Heart left ventricle (tissue), 16 donors: ENCODE results near the gene KIAA1958. TPM values are rescaled to one million over a fixed set of nuclear protein-coding genes. Genes with fewer than 3 reads are reported as not detected.

Source experiments
- ATAC-seq, 4 donors: fragments of 200-7000 bp; cut with Tn5 transposase; one replicate each; pipeline ENCODE4 v1.9.1; 2020 to 2022; ENCODE audit warnings: moderate library complexity in 4 of 4, mild to moderate bottlenecking in 3 of 4, moderate number of reproducible peaks in 1 of 4
- DNase-seq, 5 donors: peaks; one replicate each; pipeline ENCODE4 v3.0.0-alpha.2; 2020
- H3K27ac ChIP-seq, 12 donors: fragments of 200-600 bp; sonication (generic) in 4 of 12; one replicate each; pipeline versions ENCODE4 v1.5.0 to v1.8.0; 2016 to 2022; ENCODE audit warnings: mild to moderate bottlenecking in 2 of 12
- H3K27me3 ChIP-seq, 9 donors: fragments of 200-600 bp; sonication (generic) in 2 of 9; one replicate each; pipeline versions ENCODE4 v1.5.1 to v1.8.0; 2016 to 2022; ENCODE audit warnings: mild to moderate bottlenecking in 3 of 9
- H3K36me3 ChIP-seq, 9 donors: fragments of 200-600 bp; sonication (generic) in 2 of 9; one replicate each; pipeline versions ENCODE4 v1.5.0 to v1.8.0; 2018 to 2022; ENCODE audit warnings: mild to moderate bottlenecking in 2 of 9
- H3K4me1 ChIP-seq, 12 donors: fragments of 200-600 bp; sonication (generic) in 4 of 12; one replicate each; pipeline versions ENCODE4 v1.5.0 to v1.8.0; 2016 to 2022; ENCODE audit warnings: mild to moderate bottlenecking in 3 of 12
- H3K4me3 ChIP-seq, 12 donors: fragments of 200-600 bp; sonication (generic) in 4 of 12; one replicate each; pipeline versions ENCODE4 v1.5.0 to v1.8.0; 2017 to 2022; ENCODE audit warnings: mild to moderate bottlenecking in 9 of 12, moderate library complexity in 4 of 12
- H3K9me3 ChIP-seq, 12 donors: fragments of 200-600 bp; sonication (generic) in 4 of 12; one replicate each; pipeline versions ENCODE4 v1.5.0 to v1.8.0; 2016 to 2022; ENCODE audit warnings: mild to moderate bottlenecking in 1 of 12
- POLR2A ChIP-seq, 2 donors: fragments of 450-650 bp; IDR thresholded peaks; one replicate each; pipeline ENCODE4 v1.6.1; 2017; ENCODE audit warnings: antibody characterized with exemption in 2 of 2, mild to moderate bottlenecking in 2 of 2, moderate library complexity in 2 of 2
- WGBS, 4 donors: extraction: QIAGEN DNeasy Blood & Tissue Kit in 2 of 4; methylation state at CpG; one replicate each; pipeline versions ENCODE4 v1.1.5 to v1.1.7; 2013 to 2018; 5-methylcytosine and 5-hydroxymethylcytosine counted together
- intact Hi-C, 10 donors: fragments of 100-400 bp; cut with DNase I; formaldehyde crosslinking; loops; one replicate each; pipeline versions ENCODE4 v1.11.1 to v1.14.2; 2022
- polyA plus RNA-seq, 2 donors: library from polyadenylated mRNA; stranded (reverse); fragments of 200-250 nt; gene quantifications; one replicate each; pipeline ENCODE4 v1.2.3, GENCODE V29; 2013
- total RNA-seq, 9 donors: library from RNA; depleted of rRNA in 2 of 9; stranded (reverse); fragments of >200 nt in 2 of 9; fragmentation: NEBNext Ultra II Directional in 3 of 9; extraction: Animal tissue kit (Norgen Biotek cat#: 25700) in 3 of 9; gene quantifications; one replicate each; pipeline versions ENCODE4 v1.1.0 to v1.2.4, GENCODE V29; 2016 to 2023
- TF ChIP-seq, protein P1 (sequence below), 12 donors: fragments of 200-600 bp; sonication (generic) in 4 of 12; IDR thresholded peaks; one replicate each; pipeline versions ENCODE4 v1.5.0 to v1.8.0; 2018 to 2022; ENCODE audit warnings: antibody characterized with exemption in 12 of 12, mild to moderate bottlenecking in 5 of 12
- donor health status: ischemic (EF 13 %, LVEDD 7.1; RV severe dilation, severe dysfunction).
- donor health status: healthy with polysubstance abuse.
- donor health status: DM: no; HTN: yes; CAD: no.
- donor health status: DM: no; HTN: no; CAD: no.
- donor health status: ischemic (EF 25% LVEDD 6.9; RV normal size, moderate dysfunction).
- donor health status: ischemic (EF 25% LVEDD 5.7; RV mildly dilated, moderate dysfunction).
- donor health status: healthy.
- donor health status: DM: yes; HTN: yes; CAD: no.
- donor health status: ischemic (EF 35%, LVEDD 5.7; RV mildly dilated, moderate dysfunction).
- donor health status: nonischemic (EF 11% LVEDD 7.7; RV severe dilation, severe dysfunction).
- donor health status: DM: yes; HTN: yes; CAD: no.
- donor health status: PGD.
- donor health status: ischemic (EF 29% LVEDD 5.4; RV normal size, mild dysfunction).
- donor health status: nonischemic (EF 23%, LVEDD 6.1; RV moderate dilation, normal function).

KIAA1958 gene
- total and polyA plus RNA-seq, 11 donors: 0.99 to 8.5 (median 5.8) TPM

DNA sequence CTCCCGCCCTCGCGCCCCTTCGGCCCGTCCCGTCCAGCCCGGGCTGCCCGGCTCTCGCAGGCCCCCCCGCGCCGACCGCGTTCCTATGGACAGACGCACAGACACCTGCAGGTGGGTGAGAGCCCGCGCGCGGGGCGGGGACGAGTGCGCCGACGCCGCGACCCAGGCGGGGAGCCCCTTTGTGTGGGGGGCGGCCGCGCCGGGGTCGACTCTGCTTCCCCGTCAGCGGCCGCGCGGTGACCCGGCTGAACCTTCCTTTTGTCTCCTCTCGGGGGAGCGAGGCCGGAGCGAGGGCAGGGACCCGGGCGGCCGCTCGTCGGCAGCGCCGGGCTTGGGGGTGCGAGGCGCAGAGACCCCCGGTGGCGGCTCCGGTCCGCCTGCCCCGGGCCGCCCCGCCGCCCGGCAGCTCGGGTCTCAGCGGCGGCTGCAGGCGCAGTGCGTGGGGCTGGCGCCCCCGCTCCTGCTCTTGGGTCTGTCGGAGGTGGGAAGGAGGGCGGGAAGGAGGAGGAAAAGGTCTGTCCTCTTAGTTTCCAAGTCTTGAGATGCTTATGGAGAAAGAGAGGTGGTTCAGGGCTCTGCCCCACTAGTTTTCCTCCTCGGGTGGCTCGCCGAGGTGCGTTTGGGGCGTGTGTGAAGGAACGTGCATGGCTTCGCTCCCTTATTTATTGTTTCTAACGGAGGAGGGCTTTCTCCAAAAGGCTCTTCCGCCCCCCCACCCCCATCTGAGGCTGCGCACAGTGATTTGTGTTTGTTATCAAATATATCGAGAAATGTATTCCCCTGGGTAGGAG lies 576 bp downstream of the KIAA1958 start:
- Histone ChIP-seq H3K27me3 (no peaks in the 10 kb centered on the region), H3K36me3 (no peaks in the 10 kb centered on the region), H3K27ac (peak overlapping the region; percentile 29 to 87 (median 70)), H3K4me3 (peak overlapping the region; percentile 53 to 96 (median 84)), H3K9me3 (no peaks in the 10 kb centered on the region), H3K4me1 (peaks cover 0 to 23% (median 8%) of the 10 kb centered on the region in 12 donors)
- intact Hi-C loops: loop anchor here in 3 of 10 donors (5.0 to 10.0 kb wide), 2 partner anchors 155 to 218 kb away; no protein-coding TSS in a partner anchor
- WGBS, 4 donors: 0 to 3% (median 1%) methylated on average over 23 to 80 of the region's 80 CpGs
- peak; percentile 44 to 78 (median 62) for DNase-seq
- ATAC-seq: peak in 3 of 4 donors; percentile 50 to 62 (median 55)
- TF ChIP-seq, protein P1, sequence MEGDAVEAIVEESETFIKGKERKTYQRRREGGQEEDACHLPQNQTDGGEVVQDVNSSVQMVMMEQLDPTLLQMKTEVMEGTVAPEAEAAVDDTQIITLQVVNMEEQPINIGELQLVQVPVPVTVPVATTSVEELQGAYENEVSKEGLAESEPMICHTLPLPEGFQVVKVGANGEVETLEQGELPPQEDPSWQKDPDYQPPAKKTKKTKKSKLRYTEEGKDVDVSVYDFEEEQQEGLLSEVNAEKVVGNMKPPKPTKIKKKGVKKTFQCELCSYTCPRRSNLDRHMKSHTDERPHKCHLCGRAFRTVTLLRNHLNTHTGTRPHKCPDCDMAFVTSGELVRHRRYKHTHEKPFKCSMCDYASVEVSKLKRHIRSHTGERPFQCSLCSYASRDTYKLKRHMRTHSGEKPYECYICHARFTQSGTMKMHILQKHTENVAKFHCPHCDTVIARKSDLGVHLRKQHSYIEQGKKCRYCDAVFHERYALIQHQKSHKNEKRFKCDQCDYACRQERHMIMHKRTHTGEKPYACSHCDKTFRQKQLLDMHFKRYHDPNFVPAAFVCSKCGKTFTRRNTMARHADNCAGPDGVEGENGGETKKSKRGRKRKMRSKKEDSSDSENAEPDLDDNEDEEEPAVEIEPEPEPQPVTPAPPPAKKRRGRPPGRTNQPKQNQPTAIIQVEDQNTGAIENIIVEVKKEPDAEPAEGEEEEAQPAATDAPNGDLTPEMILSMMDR (IDR thresholded peaks at IDR 0.05): no peak
- no peak for TF ChIP-seq POLR2A (IDR thresholded peaks at IDR 0.05)

DNA sequence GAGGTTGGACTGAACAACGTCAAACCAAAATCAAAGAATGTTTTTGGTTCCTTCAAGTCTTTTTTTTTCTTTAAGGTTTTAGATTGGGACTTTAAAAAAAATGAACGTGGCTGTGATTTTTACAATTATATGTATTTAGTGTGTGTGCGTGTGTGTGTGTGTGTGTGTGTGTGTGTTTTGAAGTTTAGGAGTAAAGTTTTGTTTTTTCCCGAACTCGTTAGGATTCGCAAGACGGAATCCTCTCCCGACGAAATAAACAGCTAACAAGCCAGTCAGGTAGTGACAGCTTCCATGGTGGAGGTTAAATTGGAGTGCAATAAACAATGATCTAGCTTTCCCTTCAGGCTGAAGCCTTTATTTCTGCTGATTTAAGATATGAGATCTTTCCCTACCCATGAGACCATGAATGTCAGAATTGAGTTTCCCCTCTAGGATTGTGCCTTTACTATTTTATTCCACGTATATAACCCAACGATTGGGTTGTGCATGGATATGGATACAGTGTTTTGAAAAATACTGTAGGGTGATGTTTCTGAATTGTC lies 1.2 kb downstream of the KIAA1958 start:
- H3K27ac ChIP-seq: peak overlapping the region in 7 of 12 donors; percentile 31 to 87 (median 69)
- peaks cover 0 to 23% (median 8%) of the 10 kb centered on the region in 12 donors for H3K4me1 ChIP-seq
- H3K4me3 ChIP-seq: peak overlapping the region; percentile 53 to 96 (median 84)
- 13 to 17% (median 15%) methylated on average over 11 of the region's 11 CpGs for WGBS, 4 donors
- no peaks in the 10 kb centered on the region for H3K27me3 ChIP-seq
- no peak for ATAC-seq
- intact Hi-C loops: loop anchor here in 3 of 10 donors (5.0 to 10.0 kb wide), 2 partner anchors 154 to 217 kb away; no protein-coding TSS in a partner anchor
- H3K9me3 ChIP-seq: no peaks in the 10 kb centered on the region
- no peak for DNase-seq
- no peaks in the 10 kb centered on the region for H3K36me3 ChIP-seq
- TF ChIP-seq, protein P1 (IDR thresholded peaks at IDR 0.05): no peak
- no peak for TF ChIP-seq POLR2A (IDR thresholded peaks at IDR 0.05)

DNA sequence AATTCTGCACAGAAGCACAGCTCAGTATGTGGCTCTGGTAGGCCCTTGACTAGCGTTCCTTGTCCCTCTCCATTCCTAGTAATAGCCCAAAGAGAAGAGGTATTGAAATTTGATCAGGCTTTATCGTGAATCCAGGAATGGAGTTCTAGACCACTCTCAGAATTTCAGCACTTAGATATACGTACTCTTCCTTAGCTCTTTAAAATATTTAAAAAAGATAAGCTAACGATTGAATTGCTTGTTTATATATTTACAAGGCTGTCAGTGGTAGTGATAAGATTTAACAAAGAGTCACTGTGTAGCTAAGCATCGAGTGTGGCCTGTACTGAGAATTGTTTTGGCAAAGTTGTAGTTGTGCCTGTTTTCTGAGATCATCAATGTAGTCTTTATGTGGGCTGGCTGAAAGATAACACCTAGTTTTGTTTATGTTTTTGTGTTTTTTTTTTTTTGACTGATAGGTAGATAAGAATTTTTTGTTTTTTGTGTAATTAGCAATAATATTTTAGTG lies 2.5 kb downstream of the KIAA1958 start:
- Histone ChIP-seq H3K36me3 (no peaks in the 10 kb centered on the region), H3K4me1 (peaks cover 0 to 26% (median 8%) of the 10 kb centered on the region in 12 donors), H3K27me3 (no peaks in the 10 kb centered on the region), H3K27ac (no peak overlapping the region), H3K4me3 (no peak overlapping the region), H3K9me3 (peaks cover 0 to 12% (median 5%) of the 10 kb centered on the region in 12 donors)
- no peak for ATAC-seq
- TF ChIP-seq POLR2A (IDR thresholded peaks at IDR 0.05): no peak
- TF ChIP-seq, protein P1 (IDR thresholded peaks at IDR 0.05): no peak
- DNase-seq: no peak
- intact Hi-C loops: loop anchor here in 3 of 10 donors (5.0 to 10.0 kb wide), 2 partner anchors 153 to 216 kb away; no protein-coding TSS in a partner anchor
- WGBS, 4 donors: 48 to 55% (median 53%) methylated on average over 5 of the region's 5 CpGs
